Stimulated activated CD8-positive, alpha-beta memory T cell treated with anti-CD3 and anti-CD28 coated beads, Interleukin-4, amount 100 ng/mL, for 48 hours (primary cell): ENCODE measurements around the gene PLAU.
"Not testable (repeated sequence)": the region's sequence is repeated elsewhere in the genome, so short reads cannot be mapped to it uniquely, and the experiment has no call there.

Experiments
- DNase-seq: peaks from one replicate; pipeline ENCODE4 v3.0.0-alpha.2; 2020

Gene PLAU

GRCh38 chr10:73923935-73924598 is 13.1 kb downstream of the PLAU start:
- DNase-seq: no peak

- DNase-seq: no peak
These were observed 14.0 kb downstream of the PLAU start for GRCh38 chr10:73924935-73925334.

GRCh38 chr10:73925539-73925938 is 14.6 kb downstream of the PLAU start:
- no peak for DNase-seq

GRCh38 chr10:73926152-73926764 is 15.3 kb downstream of the PLAU start:
- no peak for DNase-seq

DNA sequence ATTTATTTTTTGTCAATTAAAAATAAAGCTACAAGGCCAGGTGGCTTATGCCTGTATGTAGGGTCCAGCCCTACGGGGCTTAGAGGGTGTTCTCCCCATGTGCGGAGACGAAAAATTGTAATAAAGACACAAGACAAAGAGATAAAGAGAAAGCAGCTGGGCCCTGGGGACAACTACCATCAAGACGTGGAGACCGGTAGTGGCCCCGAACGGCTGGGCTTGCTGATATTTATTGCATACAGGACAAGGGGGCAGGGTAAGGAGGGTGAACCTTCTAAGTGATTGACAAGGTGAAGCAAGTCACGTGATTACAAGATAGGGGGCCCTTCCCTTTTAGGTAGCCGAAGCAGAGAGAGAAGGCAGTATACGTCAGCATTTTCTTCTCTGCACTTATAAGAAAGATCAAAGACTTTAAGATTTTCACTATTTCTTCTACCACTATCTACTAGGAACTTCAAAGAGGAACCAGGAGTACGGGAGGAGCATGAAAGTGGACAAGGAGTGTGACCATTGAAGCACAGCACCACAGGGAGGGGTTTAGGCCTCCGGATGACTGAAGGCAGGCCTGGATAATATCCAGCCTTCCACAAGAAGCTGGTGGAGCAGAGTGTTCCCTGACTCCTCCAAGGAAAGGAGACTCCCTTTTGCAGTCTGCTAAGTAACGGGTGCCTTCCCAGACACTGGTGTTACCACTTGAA is 19.8 kb downstream of the PLAU start:
- DNase-seq: not testable (repeated sequence)

- DNase-seq: peak; percentile 72
These were observed 21.1 kb downstream of the PLAU start for GRCh38 chr10:73931767-73932619.

GRCh38 chr10:73932620-73933112 is 21.7 kb downstream of the PLAU start:
- DNase-seq: no peak

DNA sequence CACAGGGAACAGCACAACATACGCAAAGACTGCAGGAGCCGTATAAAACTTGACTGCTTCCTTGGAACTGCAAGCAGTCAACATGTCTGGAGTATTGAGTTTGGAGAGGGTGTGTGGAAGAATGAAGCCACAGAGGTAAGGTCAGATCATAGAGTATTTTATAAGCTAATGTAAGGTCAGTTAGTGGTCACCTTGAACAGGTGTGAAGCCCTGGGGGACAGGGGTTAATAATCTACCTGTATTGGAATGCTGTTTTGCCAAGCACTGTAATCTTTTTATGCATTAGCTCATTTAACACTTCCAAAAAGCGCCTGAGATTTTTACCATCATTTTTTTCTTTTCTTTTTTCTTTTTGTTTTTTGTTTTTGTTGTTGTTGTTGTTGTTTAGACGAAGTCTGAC is 23.1 kb downstream of the PLAU start:
- no peak for DNase-seq

DNA sequence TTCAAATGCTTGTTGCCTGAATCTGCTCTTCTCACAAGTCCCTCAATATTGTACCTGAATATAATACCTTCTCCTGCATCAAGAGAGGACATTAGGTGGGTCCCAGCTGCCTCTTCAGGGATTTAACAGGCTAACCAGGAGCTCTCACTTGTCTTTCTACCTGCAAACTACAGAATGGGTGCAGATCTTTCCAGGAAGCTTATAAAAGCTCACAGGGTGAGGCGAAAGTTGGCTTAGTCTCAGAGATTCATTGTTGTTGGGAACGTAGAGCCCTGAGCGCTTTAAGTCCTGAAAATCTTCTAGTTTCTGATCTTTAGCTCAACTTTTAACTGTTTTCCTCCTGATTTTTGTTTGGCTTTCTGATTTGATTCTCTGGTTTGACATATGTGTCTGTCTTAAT is 25.0 kb downstream of the PLAU start:
- no peak for DNase-seq

DNA sequence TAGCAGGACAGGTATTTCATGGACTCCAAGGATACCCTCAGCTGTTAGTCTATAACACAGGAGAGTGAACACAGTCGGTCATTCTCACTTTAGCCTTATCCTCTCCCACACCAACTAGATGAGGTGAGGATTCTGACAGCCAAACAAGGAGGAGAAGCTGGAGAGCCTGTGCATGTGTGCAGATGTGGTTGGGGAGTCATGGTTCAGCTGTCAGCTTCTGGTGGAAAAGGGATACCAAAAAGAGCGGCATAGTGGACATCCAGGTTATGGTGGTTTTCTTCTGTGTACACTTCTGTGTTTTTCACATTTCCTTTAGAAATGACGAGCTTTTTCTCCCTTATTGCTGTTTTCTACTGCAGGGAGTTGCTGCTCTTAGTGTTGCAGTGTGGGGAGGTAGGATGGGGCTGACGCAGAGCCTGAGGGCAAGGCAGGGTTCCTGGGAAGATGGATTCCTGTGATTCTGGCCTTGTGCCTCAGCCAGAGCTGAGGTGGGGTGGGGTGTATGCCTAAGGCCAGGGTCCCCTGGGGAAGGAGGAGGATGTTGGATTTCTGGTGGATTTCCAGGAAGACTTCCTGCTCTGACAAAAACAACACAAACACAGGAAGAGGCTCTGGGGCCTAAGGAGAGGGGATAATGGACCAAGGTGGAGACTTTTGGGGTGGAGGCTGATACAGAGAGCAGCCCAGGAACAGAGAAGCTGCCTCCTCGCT is 26.6 kb downstream of the PLAU start:
- no peak for DNase-seq

- DNase-seq: peak; percentile 92
These were observed 29.8 kb downstream of the PLAU start for GRCh38 chr10:73940634-73941221.

GRCh38 chr10:73941300-73941699 is 30.4 kb downstream of the PLAU start:
- DNase-seq: no peak

- no peak for DNase-seq
These were observed 33.6 kb downstream of the PLAU start for GRCh38 chr10:73944356-73945100.

GRCh38 chr10:73946253-73947145 is 35.6 kb downstream of the PLAU start:
- no peak for DNase-seq

DNA sequence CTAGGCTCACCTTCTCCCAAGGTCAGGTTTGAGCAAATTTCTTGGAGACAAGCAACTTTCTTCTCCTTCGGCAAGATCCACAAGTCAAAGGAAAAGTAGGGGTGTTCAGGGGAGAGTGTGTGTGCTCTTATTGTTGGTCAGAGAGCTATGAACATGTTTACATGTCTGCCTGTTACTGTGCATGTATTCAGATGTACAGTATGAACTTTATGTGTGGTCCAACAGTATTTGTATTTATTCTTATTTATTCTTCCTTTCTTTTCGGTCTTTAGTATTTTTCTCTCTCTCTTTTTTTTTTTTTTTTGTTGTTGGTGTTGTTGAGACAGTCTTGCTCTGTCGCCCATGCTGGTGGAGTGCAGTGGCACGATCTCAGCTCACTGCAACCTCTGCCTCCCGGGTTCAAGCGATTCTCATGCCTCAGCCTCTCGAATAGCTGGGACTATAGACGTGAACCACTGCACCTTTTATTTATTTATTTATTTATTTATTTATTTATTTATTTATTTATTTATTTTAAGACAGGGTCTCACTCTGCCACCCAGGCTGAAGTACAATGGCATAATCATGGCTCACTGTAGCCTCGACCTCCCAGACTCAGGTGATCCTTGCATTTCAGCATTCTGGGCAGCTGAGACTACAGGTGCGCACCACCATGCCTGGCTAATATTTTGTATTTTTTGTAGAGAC is 38.2 kb downstream of the PLAU start:
- DNase-seq: no peak

DNA sequence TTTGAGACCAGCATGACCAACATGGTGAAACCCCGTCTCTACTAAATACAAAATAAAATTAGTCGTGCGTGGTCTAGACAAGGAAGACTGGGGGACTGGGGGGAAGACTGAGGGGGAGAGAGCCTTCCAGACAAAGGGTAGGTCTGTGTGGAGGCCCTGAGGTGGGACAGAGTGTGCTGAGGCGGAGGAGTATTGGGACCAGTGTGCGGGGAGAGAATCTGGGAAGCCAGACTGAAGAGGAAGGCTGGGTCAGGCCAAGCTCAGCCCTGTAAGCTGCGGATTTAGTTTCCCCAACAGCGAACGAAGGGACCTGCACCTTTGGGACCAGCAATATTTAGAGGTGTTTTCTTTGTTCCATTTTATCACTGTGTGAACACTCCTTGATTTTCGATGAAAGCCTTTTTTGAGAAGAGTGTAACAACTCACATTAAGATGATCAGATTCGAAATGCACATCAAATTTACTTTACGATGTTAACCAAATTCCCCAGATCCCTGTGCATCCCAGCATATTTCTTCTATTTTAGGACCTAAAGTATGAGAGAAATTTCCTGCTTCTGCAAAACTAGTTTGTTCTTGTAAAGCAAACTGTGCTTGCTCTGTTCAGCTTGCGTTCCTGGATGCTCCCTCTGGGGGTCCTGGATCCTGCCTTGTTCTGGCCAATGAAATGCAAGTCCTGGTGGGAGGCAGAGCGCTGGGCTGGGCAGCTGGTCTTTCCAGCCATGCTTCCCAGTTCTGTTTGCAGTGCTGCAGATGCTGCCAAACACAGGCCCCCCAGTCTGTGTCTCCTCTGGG is 39.4 kb downstream of the PLAU start:
- DNase-seq: no peak

- DNase-seq: no peak
These were observed 42.7 kb downstream of the PLAU start for GRCh38 chr10:73953665-73954064.

DNA sequence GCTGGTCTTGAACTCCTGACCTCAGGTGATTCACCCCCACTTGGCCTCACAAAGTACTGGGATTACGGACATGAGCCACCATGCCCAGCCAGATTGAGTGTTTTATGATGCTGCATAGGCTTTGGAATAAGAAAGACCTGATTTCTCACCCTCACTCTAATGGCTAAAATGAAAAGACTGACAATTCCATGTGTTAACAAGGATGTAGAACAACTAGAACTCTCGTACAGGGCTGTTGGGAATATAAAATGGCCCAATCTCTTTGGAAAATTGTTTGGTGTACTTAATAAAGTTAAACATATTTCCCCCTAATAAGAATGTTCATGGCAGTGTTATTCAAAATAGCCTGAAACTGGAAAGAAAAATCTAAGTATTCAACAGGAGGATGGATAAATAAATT is 43.8 kb downstream of the PLAU start:
- DNase-seq: no peak

GRCh38 chr10:73955719-73956118 is 44.8 kb downstream of the PLAU start:
- no peak for DNase-seq
